GM12801 (cell line): ENCODE results near the gene WDR17.

ENCODE experiments used
- CTCF ChIP-seq: IDR thresholded peaks from one replicate; pipeline ENCODE4 v1.5.1; 2011; ENCODE audit warnings: control low read depth; ENCODE audit not compliant: insufficient read length; ENCODE audit errors: extremely low read depth

WDR17 gene

GRCh38 chr4:176229645-176230044 is 164.0 kb downstream of the WDR17 start:
- no peak for TF ChIP-seq CTCF
